B cell (primary cell): ENCODE results near the gene IGFBP3.

Experiments
- EZH2 ChIP-seq: IDR thresholded peaks from 2 replicates; pipeline ENCODE4 v1.6.1; 2012; ENCODE audit warnings: borderline replicate concordance, low read depth, mild to moderate bottlenecking, moderate library complexity, low read length; ENCODE audit not compliant: insufficient read depth, poor library complexity, severe bottlenecking
- TF ChIP-seq, protein P1 (sequence below): fragments of 200-600 bp; IDR thresholded peaks from one replicate; pipeline ENCODE4 v1.8.0; 2022; ENCODE audit warnings: antibody characterized with exemption, mild to moderate bottlenecking

DNA sequence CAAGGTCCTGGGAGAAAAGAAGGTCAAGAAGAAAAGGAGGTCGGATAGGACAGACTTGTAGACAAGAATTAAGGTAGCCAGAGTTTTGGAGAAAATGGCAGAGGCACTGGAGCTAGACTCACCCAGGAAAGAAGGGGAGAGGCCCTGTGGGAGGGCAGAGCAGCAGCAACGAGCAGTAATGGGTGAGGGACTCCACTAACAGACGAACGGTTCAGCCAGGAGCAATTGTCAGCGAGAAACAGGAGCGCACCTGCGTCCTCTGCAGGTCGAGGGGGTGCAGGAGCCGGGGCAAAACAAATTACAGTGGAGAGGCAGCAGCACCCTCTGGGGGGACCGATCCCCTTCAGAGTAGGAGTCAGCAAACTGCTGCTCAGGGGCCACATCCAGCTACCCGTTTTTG is 18.5 kb upstream of the IGFBP3 start:
- TF ChIP-seq, protein P1, sequence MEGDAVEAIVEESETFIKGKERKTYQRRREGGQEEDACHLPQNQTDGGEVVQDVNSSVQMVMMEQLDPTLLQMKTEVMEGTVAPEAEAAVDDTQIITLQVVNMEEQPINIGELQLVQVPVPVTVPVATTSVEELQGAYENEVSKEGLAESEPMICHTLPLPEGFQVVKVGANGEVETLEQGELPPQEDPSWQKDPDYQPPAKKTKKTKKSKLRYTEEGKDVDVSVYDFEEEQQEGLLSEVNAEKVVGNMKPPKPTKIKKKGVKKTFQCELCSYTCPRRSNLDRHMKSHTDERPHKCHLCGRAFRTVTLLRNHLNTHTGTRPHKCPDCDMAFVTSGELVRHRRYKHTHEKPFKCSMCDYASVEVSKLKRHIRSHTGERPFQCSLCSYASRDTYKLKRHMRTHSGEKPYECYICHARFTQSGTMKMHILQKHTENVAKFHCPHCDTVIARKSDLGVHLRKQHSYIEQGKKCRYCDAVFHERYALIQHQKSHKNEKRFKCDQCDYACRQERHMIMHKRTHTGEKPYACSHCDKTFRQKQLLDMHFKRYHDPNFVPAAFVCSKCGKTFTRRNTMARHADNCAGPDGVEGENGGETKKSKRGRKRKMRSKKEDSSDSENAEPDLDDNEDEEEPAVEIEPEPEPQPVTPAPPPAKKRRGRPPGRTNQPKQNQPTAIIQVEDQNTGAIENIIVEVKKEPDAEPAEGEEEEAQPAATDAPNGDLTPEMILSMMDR = no peak
- TF ChIP-seq EZH2 = no peak
